ENCODE data around the gene SF3A1.

- TF ChIP-seq CTCF (conservative IDR thresholded peaks at IDR 0.05 in 1 of 2, IDR thresholded peaks at IDR 0.05 in 1 of 2; ENCODE audit: low read depth in 1 of 2, low read length in 2 of 2) = no peak
- no peak for TF ChIP-seq EZH2 (IDR thresholded peaks at IDR 0.05; ENCODE audit: low read length, missing control alignments)
Measured at GRCh38 chr22:30297276-30297990, 59.3 kb downstream of the SF3A1 start.

All from fibroblast of lung (primary cell).